Upper lobe of right lung (tissue), 1 donor: ENCODE measurements around the gene SATB1. TPM values are rescaled to one million over a fixed set of nuclear protein-coding genes. Genes with fewer than 3 reads are reported as not detected.

ENCODE experiments used
- ATAC-seq: fragments of 200-7000 bp; cut with Tn5 transposase; one replicate; pipeline ENCODE4 v1.9.1; 2020; ENCODE audit warnings: mild to moderate bottlenecking, moderate library complexity
- DNase-seq: peaks from one replicate; pipeline ENCODE4 v3.0.0-alpha.2; 2020
- H3K27ac ChIP-seq: fragments of 200-600 bp; one replicate; pipeline ENCODE4 v1.8.0; 2022
- H3K27me3 ChIP-seq: fragments of 200-600 bp; one replicate; pipeline ENCODE4 v1.8.0; 2022; ENCODE audit warnings: mild to moderate bottlenecking
- H3K36me3 ChIP-seq: fragments of 200-600 bp; one replicate; pipeline ENCODE4 v1.8.0; 2022
- H3K4me1 ChIP-seq: fragments of 200-600 bp; one replicate; pipeline ENCODE4 v1.8.0; 2022
- H3K4me3 ChIP-seq: fragments of 200-600 bp; one replicate; pipeline ENCODE4 v1.8.0; 2022; ENCODE audit warnings: mild to moderate bottlenecking
- H3K9me3 ChIP-seq: fragments of 200-600 bp; one replicate; pipeline ENCODE4 v1.8.0; 2022
- intact Hi-C: fragments of 100-400 bp; cut with DNase I; formaldehyde crosslinking; loops from one replicate; pipeline ENCODE4 v1.11.0; 2022
- total RNA-seq: library from RNA; stranded (reverse); fragmentation: NEBNext Ultra II Directional; extraction: Animal tissue kit (Norgen Biotek cat#: 25700); gene quantifications from one replicate; pipeline ENCODE4 v1.2.1, GENCODE V29; 2021
- TF ChIP-seq, protein P1 (sequence below): fragments of 200-600 bp; IDR thresholded peaks from one replicate; pipeline ENCODE4 v1.8.0; 2022; ENCODE audit warnings: antibody characterized with exemption
- donor health status: DM: no; HTN: yes; CAD: no; lungs with severe emphysema.

The SATB1 gene
- total RNA-seq, 1 donor from 2014 or later = 28.4 TPM

DNA sequence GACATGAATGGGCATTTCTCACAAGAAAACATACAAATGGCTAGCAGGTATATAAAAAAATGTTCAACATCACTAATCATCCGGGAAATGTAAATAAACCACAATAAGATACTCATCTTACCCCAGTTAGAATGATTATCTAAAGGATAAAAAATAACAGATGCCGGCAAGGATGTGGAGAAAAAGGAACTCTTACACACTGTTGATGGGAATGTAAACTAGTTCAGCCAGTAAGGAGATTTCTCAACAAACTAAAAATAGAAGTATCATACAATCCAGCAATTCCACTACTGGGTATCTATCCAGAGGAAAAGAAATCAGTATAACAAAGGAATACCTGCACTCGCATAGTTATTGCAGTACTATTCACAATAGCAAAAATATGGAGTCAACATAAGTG is 124.2 kb downstream of the SATB1 start:
- intact Hi-C loops = no loop called here
- no peak overlapping the region for H3K27ac ChIP-seq
- H3K4me3 ChIP-seq = no peak overlapping the region
- no peaks in the 10 kb centered on the region for H3K36me3 ChIP-seq
- H3K9me3 ChIP-seq = no peaks in the 10 kb centered on the region
- H3K4me1 ChIP-seq = no peaks in the 10 kb centered on the region
- no peak for DNase-seq
- no peaks in the 10 kb centered on the region for H3K27me3 ChIP-seq
- TF ChIP-seq, protein P1, sequence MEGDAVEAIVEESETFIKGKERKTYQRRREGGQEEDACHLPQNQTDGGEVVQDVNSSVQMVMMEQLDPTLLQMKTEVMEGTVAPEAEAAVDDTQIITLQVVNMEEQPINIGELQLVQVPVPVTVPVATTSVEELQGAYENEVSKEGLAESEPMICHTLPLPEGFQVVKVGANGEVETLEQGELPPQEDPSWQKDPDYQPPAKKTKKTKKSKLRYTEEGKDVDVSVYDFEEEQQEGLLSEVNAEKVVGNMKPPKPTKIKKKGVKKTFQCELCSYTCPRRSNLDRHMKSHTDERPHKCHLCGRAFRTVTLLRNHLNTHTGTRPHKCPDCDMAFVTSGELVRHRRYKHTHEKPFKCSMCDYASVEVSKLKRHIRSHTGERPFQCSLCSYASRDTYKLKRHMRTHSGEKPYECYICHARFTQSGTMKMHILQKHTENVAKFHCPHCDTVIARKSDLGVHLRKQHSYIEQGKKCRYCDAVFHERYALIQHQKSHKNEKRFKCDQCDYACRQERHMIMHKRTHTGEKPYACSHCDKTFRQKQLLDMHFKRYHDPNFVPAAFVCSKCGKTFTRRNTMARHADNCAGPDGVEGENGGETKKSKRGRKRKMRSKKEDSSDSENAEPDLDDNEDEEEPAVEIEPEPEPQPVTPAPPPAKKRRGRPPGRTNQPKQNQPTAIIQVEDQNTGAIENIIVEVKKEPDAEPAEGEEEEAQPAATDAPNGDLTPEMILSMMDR = no peak
- no peak for ATAC-seq

DNA sequence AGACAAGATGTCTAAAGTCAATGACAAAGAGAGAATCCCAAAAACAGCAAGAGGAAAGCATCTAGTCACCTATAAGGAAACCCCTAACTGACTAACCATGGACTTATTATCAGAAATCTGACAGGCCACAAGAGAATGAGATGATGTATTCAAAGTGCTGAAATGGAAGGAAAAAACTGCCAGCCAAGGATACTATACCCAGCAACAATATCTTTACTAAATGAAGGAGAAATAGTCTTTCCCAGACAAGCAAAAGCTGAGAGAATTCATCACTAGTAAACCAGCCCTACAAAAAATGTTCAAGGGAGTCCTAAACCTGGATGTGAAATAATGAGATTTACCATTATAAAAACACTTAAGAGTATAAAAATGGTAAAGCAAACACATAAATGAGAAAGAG is 128.0 kb downstream of the SATB1 start:
- ATAC-seq (no peak), DNase-seq (no peak)
- no peaks in the 10 kb centered on the region for H3K4me1 ChIP-seq
- no peak overlapping the region for H3K4me3 ChIP-seq
- no peaks in the 10 kb centered on the region for H3K27me3 ChIP-seq
- H3K9me3 ChIP-seq = no peaks in the 10 kb centered on the region
- H3K36me3 ChIP-seq = no peaks in the 10 kb centered on the region
- intact Hi-C loops = no loop called here
- TF ChIP-seq, protein P1 = no peak
- no peak overlapping the region for H3K27ac ChIP-seq
